Trophoblast cell (in vitro differentiated cells and primary cell): ENCODE measurements around the gene NFIC.

Source experiments
- DNase-seq, 2 donors: peaks; one replicate each; pipeline ENCODE4 v3.0.0-alpha.2; 2016
- H2AFZ ChIP-seq: 2 replicates; pipeline ENCODE4 v1.6.1; 2013; ENCODE audit warnings: low read length, moderate library complexity, mild to moderate bottlenecking; ENCODE audit not compliant: insufficient read depth, poor library complexity
- H2AK5ac ChIP-seq: 2 replicates; pipeline ENCODE4 v1.6.1; 2013; ENCODE audit warnings: mild to moderate bottlenecking, low read length
- H2BK120ac ChIP-seq: 2 replicates; pipeline ENCODE4 v1.6.1; 2013; ENCODE audit warnings: low read length, mild to moderate bottlenecking, moderate library complexity; ENCODE audit not compliant: insufficient read depth, poor library complexity
- H2BK12ac ChIP-seq: 2 replicates; pipeline ENCODE4 v1.6.1; 2013; ENCODE audit warnings: mild to moderate bottlenecking, low read length, moderate library complexity
- H2BK5ac ChIP-seq: 2 replicates; pipeline ENCODE4 v1.6.1; 2013; ENCODE audit warnings: low read length, low read depth, moderate library complexity, mild to moderate bottlenecking; ENCODE audit not compliant: poor library complexity
- H3K14ac ChIP-seq: 2 replicates; pipeline ENCODE4 v1.6.1; 2013; ENCODE audit warnings: mild to moderate bottlenecking, low read length
- H3K18ac ChIP-seq: 2 replicates; pipeline ENCODE4 v1.6.1; 2013; ENCODE audit warnings: mild to moderate bottlenecking, low read length
- H3K23ac ChIP-seq: 2 replicates; pipeline ENCODE4 v1.6.1; 2013; ENCODE audit warnings: low read length
- H3K27ac ChIP-seq: 2 replicates; pipeline ENCODE4 v1.5.1; 2013; ENCODE audit warnings: low read depth, mild to moderate bottlenecking, inconsistent platforms, low read length, moderate library complexity
- H3K27me3 ChIP-seq: 2 replicates; pipeline ENCODE4 v1.6.1; 2013; ENCODE audit warnings: inconsistent platforms, mild to moderate bottlenecking, low read length, moderate library complexity; ENCODE audit not compliant: insufficient read depth
- H3K36me3 ChIP-seq, 2 experiments: 1 replicate in 1 of 2; 2 replicates in 1 of 2; pipeline ENCODE4 v1.6.1; 2013; ENCODE audit warnings: low read length in 2 of 2, mild to moderate bottlenecking in 2 of 2, moderate library complexity in 1 of 2; ENCODE audit not compliant: insufficient read depth in 2 of 2, control insufficient read depth in 1 of 2
- H3K4ac ChIP-seq: 2 replicates; pipeline ENCODE4 v1.6.1; 2013; ENCODE audit warnings: low read depth, mild to moderate bottlenecking, low read length, moderate library complexity
- H3K4me1 ChIP-seq, 2 experiments: 1 replicate in 1 of 2; 2 replicates in 1 of 2; pipeline ENCODE4 v1.6.1; 2013; ENCODE audit warnings: low read length in 2 of 2, mild to moderate bottlenecking in 2 of 2, moderate library complexity in 1 of 2; ENCODE audit not compliant: insufficient read depth in 2 of 2, control insufficient read depth in 1 of 2
- H3K4me2 ChIP-seq: 2 replicates; pipeline ENCODE4 v1.6.1; 2013; ENCODE audit warnings: inconsistent platforms, mild to moderate bottlenecking, low read length, moderate library complexity
- H3K4me3 ChIP-seq: 2 replicates; pipeline ENCODE4 v1.5.1; 2013; ENCODE audit warnings: mild to moderate bottlenecking, low read depth, low read length, inconsistent platforms
- H3K79me1 ChIP-seq: one replicate; pipeline ENCODE4 v1.6.1; 2013; ENCODE audit warnings: low read length
- H3K79me2 ChIP-seq: 2 replicates; pipeline ENCODE4 v1.6.1; 2013; ENCODE audit warnings: low read length, mild to moderate bottlenecking; ENCODE audit not compliant: control insufficient read depth, insufficient read depth, poor library complexity
- H3K9ac ChIP-seq: 2 replicates; pipeline ENCODE4 v1.6.1; 2013; ENCODE audit warnings: mild to moderate bottlenecking, low read length
- H3K9me3 ChIP-seq: 2 replicates; pipeline ENCODE4 v1.6.1; 2013; ENCODE audit warnings: low read depth, mild to moderate bottlenecking, control low read depth, inconsistent platforms, low read length; ENCODE audit not compliant: insufficient read depth
- H4K12ac ChIP-seq: 2 replicates; pipeline ENCODE4 v1.6.1; 2013; ENCODE audit warnings: low read depth, mild to moderate bottlenecking, low read length, moderate library complexity
- H4K8ac ChIP-seq: 2 replicates; pipeline ENCODE4 v1.6.1; 2013; ENCODE audit warnings: low read depth, mild to moderate bottlenecking, low read length, moderate library complexity
- H4K91ac ChIP-seq: one replicate; pipeline ENCODE4 v1.6.1; 2013; ENCODE audit warnings: low read depth, mild to moderate bottlenecking, low read length, moderate library complexity
- WGBS: extraction: QIAGEN DNeasy Blood & Tissue Kit; methylation state at CpG from one replicate; pipeline ENCODE4 v1.1.7; 2013; ENCODE audit warnings: missing lambda C conversion rate; ENCODE audit not compliant: insufficient read length, insufficient coverage; ENCODE audit errors: extremely low coverage; 5-methylcytosine and 5-hydroxymethylcytosine counted together

Gene NFIC

GRCh38 chr19:3431760-3432397 is 65.5 kb downstream of the NFIC start:
- no peak overlapping the region for H3K4me3 ChIP-seq
- H2BK5ac ChIP-seq, result no peak overlapping the region

DNA sequence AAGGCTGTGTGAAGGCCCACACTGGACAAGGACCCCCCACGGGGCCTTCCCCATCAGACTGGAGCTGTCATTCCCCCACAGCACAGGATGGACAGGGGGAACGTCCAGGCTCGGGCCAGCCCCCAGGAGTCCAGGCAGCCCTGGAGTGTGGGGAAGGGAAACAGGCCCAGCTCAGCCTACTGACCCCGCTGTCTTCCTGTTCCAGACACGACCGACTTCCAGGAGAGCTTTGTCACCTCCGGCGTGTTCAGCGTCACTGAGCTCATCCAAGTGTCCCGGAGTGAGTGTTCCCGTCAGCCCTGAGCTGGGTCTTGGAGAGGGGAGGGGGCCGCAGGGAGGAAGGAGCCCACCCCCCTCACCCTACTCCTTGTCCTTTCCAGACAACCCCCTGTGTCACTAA is 66.9 kb downstream of the NFIC start:
- Histone ChIP-seq H3K4me3 (no peak overlapping the region), H3K4ac (no peak overlapping the region), H2BK120ac (no peak overlapping the region), H3K14ac (no peak overlapping the region), H3K23ac (no peak overlapping the region), H3K27me3 (no peaks in the 10 kb centered on the region), H3K9ac (no peak overlapping the region), H2AK5ac (no peak overlapping the region), H3K27ac (no peak overlapping the region), H4K8ac (no peak overlapping the region), H2BK5ac (no peak overlapping the region), H4K91ac (no peak overlapping the region), H3K79me2 (peaks cover 2% of the 10 kb centered on the region), H3K79me1 (peaks cover 10% of the 10 kb centered on the region), H3K18ac (no peak overlapping the region), H3K9me3 (peaks cover 5% of the 10 kb centered on the region), H3K36me3 (no peaks in the 10 kb centered on the region), H4K12ac (no peak overlapping the region), H3K4me2 (no peak overlapping the region), H2AFZ (no peak overlapping the region), H3K4me1 (peaks cover 3 to 4% of the 10 kb centered on the region in 2 experiments), H2BK12ac (no peak overlapping the region)
- DNase-seq, result no peak
- no CpG with 5 or more reads among the region's 12 CpGs for WGBS

More at GRCh38 chr19:3431760-3432397, 65.5 kb downstream of the NFIC start:
- H3K14ac ChIP-seq, result no peak overlapping the region
- H2AFZ ChIP-seq, result no peak overlapping the region
- H3K4me2 ChIP-seq, result no peak overlapping the region
- no peak overlapping the region for H2AK5ac ChIP-seq
- H3K4me1 ChIP-seq, result peaks cover 3 to 4% of the 10 kb centered on the region in 2 experiments
- H3K4ac ChIP-seq, result no peak overlapping the region
- H3K27me3 ChIP-seq, result no peaks in the 10 kb centered on the region
- no peak overlapping the region for H3K18ac ChIP-seq
- H3K79me1 ChIP-seq, result peaks cover 10% of the 10 kb centered on the region
- H2BK12ac ChIP-seq, result no peak overlapping the region
- peaks cover 2% of the 10 kb centered on the region for H3K79me2 ChIP-seq
- H2BK120ac ChIP-seq, result no peak overlapping the region
- no peak overlapping the region for H3K9ac ChIP-seq
- H4K8ac ChIP-seq, result no peak overlapping the region
- H4K12ac ChIP-seq, result no peak overlapping the region
- no peak for DNase-seq
- no peak overlapping the region for H3K27ac ChIP-seq
- H3K9me3 ChIP-seq, result peaks cover 5% of the 10 kb centered on the region
- H4K91ac ChIP-seq, result no peak overlapping the region
- H3K23ac ChIP-seq, result no peak overlapping the region
- WGBS, result no CpG with 5 or more reads among the region's 18 CpGs
- no peaks in the 10 kb centered on the region for H3K36me3 ChIP-seq

DNA sequence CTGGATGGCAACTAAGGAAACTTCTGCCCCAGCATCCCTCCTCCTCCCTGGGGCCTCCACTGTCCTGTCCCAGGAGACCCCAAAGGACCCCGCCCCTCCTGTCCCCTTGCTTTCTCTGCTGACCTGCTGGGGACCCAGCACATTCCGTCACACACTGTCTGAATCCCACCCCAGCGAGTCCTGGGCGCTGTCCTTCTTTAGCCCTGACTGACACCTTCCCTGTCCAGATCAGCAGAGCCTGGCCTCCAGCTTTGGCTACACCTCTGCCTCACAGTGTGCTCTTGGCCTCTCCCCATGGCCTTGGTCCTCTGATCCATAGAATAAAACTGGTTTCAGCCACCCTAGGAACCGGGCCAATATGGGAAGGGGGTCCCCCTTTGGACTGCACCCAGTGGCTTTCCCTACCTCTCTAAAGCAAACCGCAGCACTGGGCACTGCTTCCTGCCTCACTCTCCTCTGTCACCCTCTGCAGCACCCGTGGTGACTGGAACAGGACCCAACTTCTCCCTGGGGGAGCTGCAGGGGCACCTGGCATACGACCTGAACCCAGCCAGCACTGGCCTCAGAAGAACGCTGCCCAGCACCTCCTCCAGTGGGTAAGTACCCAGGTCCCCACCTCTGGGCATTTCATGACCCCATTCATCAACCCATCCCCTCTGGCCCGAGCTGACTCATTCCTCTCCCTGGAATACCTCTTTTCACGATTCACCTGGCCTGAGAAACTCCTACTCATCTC is 67.6 kb downstream of the NFIC start:
- no peaks in the 10 kb centered on the region for H3K36me3 ChIP-seq
- peaks cover 5% of the 10 kb centered on the region for H3K9me3 ChIP-seq
- H3K14ac ChIP-seq, result no peak overlapping the region
- no CpG with 5 or more reads among the region's 11 CpGs for WGBS
- no peak overlapping the region for H2BK5ac ChIP-seq
- no peak overlapping the region for H3K9ac ChIP-seq
- H2BK120ac ChIP-seq, result no peak overlapping the region
- no peak for DNase-seq
- H2BK12ac ChIP-seq, result no peak overlapping the region
- H3K27me3 ChIP-seq, result no peaks in the 10 kb centered on the region
- no peak overlapping the region for H2AK5ac ChIP-seq
- peaks cover 10% of the 10 kb centered on the region for H3K79me1 ChIP-seq
- no peak overlapping the region for H3K4me2 ChIP-seq
- H4K91ac ChIP-seq, result peak overlapping the region; percentile 96
- H3K23ac ChIP-seq, result no peak overlapping the region
- H4K8ac ChIP-seq, result peak overlapping the region; percentile 99
- peak overlapping the region; percentile 62 for H4K12ac ChIP-seq
- H3K4me1 ChIP-seq, result no peaks in the 10 kb centered on the region
- H3K27ac ChIP-seq, result no peak overlapping the region
- H3K79me2 ChIP-seq, result peaks cover 2% of the 10 kb centered on the region
- peak overlapping the region; percentile 96 for H2AFZ ChIP-seq
- H3K18ac ChIP-seq, result no peak overlapping the region
- no peak overlapping the region for H3K4ac ChIP-seq
- H3K4me3 ChIP-seq, result no peak overlapping the region

GRCh38 chr19:3434630-3435553 is 68.5 kb downstream of the NFIC start:
- no peaks in the 10 kb centered on the region for H3K36me3 ChIP-seq
- H4K91ac ChIP-seq, result peak overlapping the region; percentile 96
- DNase-seq, result peak; percentile 96 to 98
- H3K23ac ChIP-seq, result no peak overlapping the region
- peak overlapping the region; percentile 97 for H3K18ac ChIP-seq
- peak overlapping the region; percentile 97 for H2BK5ac ChIP-seq
- peak overlapping the region; percentile 97 for H4K12ac ChIP-seq
- peak overlapping the region; percentile 94 for H3K4me2 ChIP-seq
- no peaks in the 10 kb centered on the region for H3K27me3 ChIP-seq
- H4K8ac ChIP-seq, result peak overlapping the region; percentile 99
- H2BK12ac ChIP-seq, result no peak overlapping the region
- peak overlapping the region; percentile 88 for H3K4ac ChIP-seq
- H2AK5ac ChIP-seq, result peak overlapping the region; percentile 31
- peak overlapping the region; percentile 86 for H3K9ac ChIP-seq
- peaks cover 2% of the 10 kb centered on the region for H3K79me2 ChIP-seq
- WGBS, result no CpG with 5 or more reads among the region's 67 CpGs
- H3K9me3 ChIP-seq, result peaks cover 5% of the 10 kb centered on the region
- no peaks in the 10 kb centered on the region for H3K4me1 ChIP-seq
- H2AFZ ChIP-seq, result peak overlapping the region; percentile 97
- H2BK120ac ChIP-seq, result peak overlapping the region; percentile 92
- H3K4me3 ChIP-seq, result peak overlapping the region; percentile 86
- peaks cover 10% of the 10 kb centered on the region for H3K79me1 ChIP-seq
- H3K27ac ChIP-seq, result peak overlapping the region; percentile 89
- peak overlapping the region; percentile 99 for H3K14ac ChIP-seq
